ENCODE results near the gene MBD4. TPM values are rescaled to one million over a fixed set of nuclear protein-coding genes. Genes with fewer than 3 reads are reported as not detected.

Gene MBD4
- total RNA-seq, 2 donors from 2014 or later, result 20.6 to 34.0 TPM

DNA sequence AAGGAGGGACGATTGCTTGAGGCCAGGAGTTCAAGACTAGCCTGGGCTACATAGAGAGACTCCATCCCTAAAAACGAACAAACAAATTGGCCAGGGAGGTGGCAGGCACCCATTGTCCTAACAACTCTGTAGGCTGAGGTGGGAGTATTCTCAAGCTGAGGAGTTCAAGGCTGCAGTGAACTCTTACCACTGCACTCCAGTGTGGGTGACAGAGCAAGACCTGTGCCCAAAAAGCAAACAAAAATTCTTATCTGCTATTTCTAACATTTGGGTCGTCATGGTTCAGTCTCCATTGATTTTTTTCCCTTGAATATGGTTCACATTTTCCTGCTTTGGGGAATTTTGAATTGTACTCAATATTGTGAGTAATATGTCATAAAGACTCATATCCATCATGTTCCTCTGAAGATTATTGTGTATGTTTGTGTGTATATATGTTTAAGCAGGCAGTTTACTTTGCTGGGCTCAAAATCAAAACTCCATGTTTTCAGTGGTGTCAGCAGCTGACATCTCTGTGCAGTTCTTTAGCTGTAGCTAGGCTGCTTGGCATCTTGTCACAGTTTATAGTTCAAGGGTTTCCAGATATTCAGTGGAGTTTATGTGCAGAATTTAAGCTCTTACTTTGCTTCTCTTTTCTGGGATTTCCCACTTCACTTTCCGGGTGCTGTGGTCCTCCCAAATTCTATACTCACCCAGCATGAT lies 33.5 kb upstream of the MBD4 start:
- intact Hi-C loops (cut with DNase I), result no loop called here

DNA sequence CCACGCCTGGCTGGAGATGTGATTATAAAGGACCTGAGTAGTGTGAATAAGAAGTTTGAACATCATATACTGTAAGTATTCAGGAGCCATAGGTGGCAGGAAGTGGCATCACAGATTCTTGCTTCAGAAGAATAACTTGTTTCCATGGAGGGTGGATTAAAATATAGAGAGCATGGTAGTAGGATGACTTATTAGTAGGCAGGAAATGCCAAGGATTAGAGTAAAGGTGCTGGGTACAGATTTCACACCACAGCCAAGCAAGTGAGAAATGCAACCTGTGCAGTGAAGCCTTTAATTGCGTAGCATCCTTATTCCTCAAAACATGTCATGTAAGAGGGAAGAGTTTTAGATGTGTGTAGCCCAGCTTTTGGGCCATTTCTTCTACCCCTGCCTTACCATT lies 31.1 kb upstream of the MBD4 start:
- no peaks in the 10 kb centered on the region for H3K27me3 ChIP-seq (replicated peaks; ENCODE audit: insufficient read depth)
- no peak overlapping the region for H3K4me3 ChIP-seq
- H3K36me3 ChIP-seq, result no peaks in the 10 kb centered on the region
- no peak for TF ChIP-seq POLR2AphosphoS5 (IDR thresholded peaks at IDR 0.05)
- no peak for TF ChIP-seq POLR2A (IDR thresholded peaks at IDR 0.05)
- TF ChIP-seq, protein P1, sequence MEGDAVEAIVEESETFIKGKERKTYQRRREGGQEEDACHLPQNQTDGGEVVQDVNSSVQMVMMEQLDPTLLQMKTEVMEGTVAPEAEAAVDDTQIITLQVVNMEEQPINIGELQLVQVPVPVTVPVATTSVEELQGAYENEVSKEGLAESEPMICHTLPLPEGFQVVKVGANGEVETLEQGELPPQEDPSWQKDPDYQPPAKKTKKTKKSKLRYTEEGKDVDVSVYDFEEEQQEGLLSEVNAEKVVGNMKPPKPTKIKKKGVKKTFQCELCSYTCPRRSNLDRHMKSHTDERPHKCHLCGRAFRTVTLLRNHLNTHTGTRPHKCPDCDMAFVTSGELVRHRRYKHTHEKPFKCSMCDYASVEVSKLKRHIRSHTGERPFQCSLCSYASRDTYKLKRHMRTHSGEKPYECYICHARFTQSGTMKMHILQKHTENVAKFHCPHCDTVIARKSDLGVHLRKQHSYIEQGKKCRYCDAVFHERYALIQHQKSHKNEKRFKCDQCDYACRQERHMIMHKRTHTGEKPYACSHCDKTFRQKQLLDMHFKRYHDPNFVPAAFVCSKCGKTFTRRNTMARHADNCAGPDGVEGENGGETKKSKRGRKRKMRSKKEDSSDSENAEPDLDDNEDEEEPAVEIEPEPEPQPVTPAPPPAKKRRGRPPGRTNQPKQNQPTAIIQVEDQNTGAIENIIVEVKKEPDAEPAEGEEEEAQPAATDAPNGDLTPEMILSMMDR (IDR thresholded peaks at IDR 0.05), result no peak
- no peak overlapping the region for H3K27ac ChIP-seq
- no peak for DNase-seq (ENCODE audit: low spot score)
- H3K9me3 ChIP-seq, result no peaks in the 10 kb centered on the region
- H3K4me1 ChIP-seq (replicated peaks), result no peaks in the 10 kb centered on the region
- intact Hi-C loops (cut with DNase I), result no loop called here
- WGBS, result 96% methylated on average over 2 of the region's 2 CpGs

More for the DNA sequence above, 33.5 kb upstream of the MBD4 start:
- 83% methylated on average over 4 of the region's 4 CpGs for WGBS
- Histone ChIP-seq H3K27me3 (replicated peaks; ENCODE audit: insufficient read depth) (no peaks in the 10 kb centered on the region), H3K27ac (no peak overlapping the region), H3K9me3 (no peaks in the 10 kb centered on the region), H3K4me1 (replicated peaks) (no peaks in the 10 kb centered on the region), H3K36me3 (no peaks in the 10 kb centered on the region), H3K4me3 (no peak overlapping the region)
- no peak for DNase-seq (ENCODE audit: low spot score)
- TF ChIP-seq, protein P1 (IDR thresholded peaks at IDR 0.05), result no peak
- TF ChIP-seq POLR2AphosphoS5 (IDR thresholded peaks at IDR 0.05) (no peak), POLR2A (IDR thresholded peaks at IDR 0.05) (no peak)

DNA sequence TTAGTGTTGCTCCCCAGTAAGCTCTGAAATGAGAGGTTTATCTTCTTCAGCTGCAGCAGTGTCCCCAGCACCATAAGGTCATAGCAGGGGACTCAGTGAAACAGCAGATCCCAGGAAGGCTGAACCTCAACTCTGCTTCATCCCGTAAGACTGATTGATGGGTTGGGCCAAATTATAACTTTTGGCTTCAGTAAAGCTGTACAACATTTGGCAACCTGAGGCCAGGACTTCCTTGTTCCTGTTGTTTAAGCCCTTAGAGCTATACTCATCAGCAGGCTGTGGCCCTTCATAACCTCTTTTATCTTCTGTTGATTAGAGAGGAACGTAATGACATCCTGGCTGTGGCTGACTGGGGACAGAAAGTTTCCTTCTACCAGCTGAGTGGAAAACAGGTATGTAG lies 29.3 kb upstream of the MBD4 start:
- intact Hi-C loops (cut with DNase I), result no loop called here
- no peaks in the 10 kb centered on the region for H3K36me3 ChIP-seq
- no peak for DNase-seq (ENCODE audit: low spot score)
- no peaks in the 10 kb centered on the region for H3K9me3 ChIP-seq
- H3K4me1 ChIP-seq (replicated peaks), result no peaks in the 10 kb centered on the region
- no peak overlapping the region for H3K4me3 ChIP-seq
- 48% methylated on average over 2 of the region's 2 CpGs for WGBS
- TF ChIP-seq POLR2AphosphoS5 (IDR thresholded peaks at IDR 0.05) (no peak), POLR2A (IDR thresholded peaks at IDR 0.05) (no peak)
- no peaks in the 10 kb centered on the region for H3K27me3 ChIP-seq (replicated peaks; ENCODE audit: insufficient read depth)
- H3K27ac ChIP-seq, result no peak overlapping the region

DNA sequence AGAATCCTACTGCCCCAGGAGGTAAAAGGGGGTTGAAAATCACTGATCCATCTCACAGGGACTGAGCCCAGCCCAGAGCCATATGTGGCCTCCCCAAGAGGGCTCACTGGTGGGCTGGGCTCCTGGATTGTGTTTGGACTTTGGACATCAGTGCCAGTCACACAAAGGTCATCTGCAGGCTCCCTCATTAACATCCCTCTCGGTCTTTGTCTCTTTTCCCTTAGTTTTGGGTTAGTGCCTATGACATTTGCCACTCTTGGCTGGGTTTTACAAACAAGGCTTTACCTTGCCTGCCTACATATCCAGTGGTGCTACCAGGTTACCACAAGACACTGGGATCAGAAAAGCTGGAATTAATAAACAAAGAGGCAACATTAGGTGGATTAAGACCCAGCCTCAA lies 28.2 kb upstream of the MBD4 start:
- H3K4me3 ChIP-seq, result no peak overlapping the region
- no peaks in the 10 kb centered on the region for H3K9me3 ChIP-seq
- H3K4me1 ChIP-seq (replicated peaks), result no peaks in the 10 kb centered on the region
- DNase-seq (ENCODE audit: low spot score), result no peak
- WGBS, result 60% methylated on average over 1 of the region's 1 CpG
- H3K36me3 ChIP-seq, result no peaks in the 10 kb centered on the region
- intact Hi-C loops (cut with DNase I), result no loop called here
- H3K27ac ChIP-seq, result no peak overlapping the region
- TF ChIP-seq POLR2A (IDR thresholded peaks at IDR 0.05), result no peak
- TF ChIP-seq, protein P1 (IDR thresholded peaks at IDR 0.05), result no peak
- no peak for TF ChIP-seq POLR2AphosphoS5 (IDR thresholded peaks at IDR 0.05)
- no peaks in the 10 kb centered on the region for H3K27me3 ChIP-seq (replicated peaks; ENCODE audit: insufficient read depth)

DNA sequence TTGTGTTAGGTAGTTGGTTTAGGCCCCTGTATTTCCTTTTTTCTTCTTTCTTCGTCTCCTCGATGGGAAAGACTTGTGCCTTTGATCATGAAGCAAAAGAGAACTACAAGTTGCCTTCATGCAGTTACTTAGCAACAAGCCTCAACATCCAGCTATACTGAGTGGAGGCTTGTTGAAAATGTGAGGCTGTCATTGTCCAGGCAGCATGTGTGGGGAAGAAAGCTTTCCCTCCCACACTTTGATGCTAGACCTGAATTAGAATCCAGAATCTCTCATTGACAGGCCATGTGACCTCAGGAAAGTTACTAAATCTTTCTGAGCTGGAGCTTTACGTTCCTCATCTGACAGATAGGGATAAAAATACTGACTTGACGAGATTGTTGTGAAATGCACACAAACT lies 24.0 kb upstream of the MBD4 start:
- no peak overlapping the region for H3K27ac ChIP-seq
- intact Hi-C loops (cut with DNase I), result no loop called here
- TF ChIP-seq, protein P1 (IDR thresholded peaks at IDR 0.05), result no peak
- no peak for TF ChIP-seq POLR2AphosphoS5 (IDR thresholded peaks at IDR 0.05)
- no peak for TF ChIP-seq POLR2A (IDR thresholded peaks at IDR 0.05)
- H3K4me3 ChIP-seq, result no peak overlapping the region
- DNase-seq (ENCODE audit: low spot score), result no peak
- no peaks in the 10 kb centered on the region for H3K9me3 ChIP-seq
- peaks cover 0 to 8% of the 10 kb centered on the region in 2 donors for H3K36me3 ChIP-seq
- H3K27me3 ChIP-seq (replicated peaks; ENCODE audit: insufficient read depth), result no peaks in the 10 kb centered on the region
- 91% methylated on average over 4 of the region's 4 CpGs for WGBS
- H3K4me1 ChIP-seq (replicated peaks), result no peaks in the 10 kb centered on the region

Measured in prostate gland (tissue), 2 donors.